GM18858 (cell line): ENCODE measurements around the gene ACOX2.
A peak's percentile ranks its signal among the peaks of the same experiment; 100 is the strongest.

Experiments used
- ATAC-seq: cut with Tn5 transposase; IDR thresholded peaks from one replicate; pipeline ENCODE4 v1.9.1; 2021; ENCODE audit not compliant: unreplicated experiment

Gene ACOX2

DNA sequence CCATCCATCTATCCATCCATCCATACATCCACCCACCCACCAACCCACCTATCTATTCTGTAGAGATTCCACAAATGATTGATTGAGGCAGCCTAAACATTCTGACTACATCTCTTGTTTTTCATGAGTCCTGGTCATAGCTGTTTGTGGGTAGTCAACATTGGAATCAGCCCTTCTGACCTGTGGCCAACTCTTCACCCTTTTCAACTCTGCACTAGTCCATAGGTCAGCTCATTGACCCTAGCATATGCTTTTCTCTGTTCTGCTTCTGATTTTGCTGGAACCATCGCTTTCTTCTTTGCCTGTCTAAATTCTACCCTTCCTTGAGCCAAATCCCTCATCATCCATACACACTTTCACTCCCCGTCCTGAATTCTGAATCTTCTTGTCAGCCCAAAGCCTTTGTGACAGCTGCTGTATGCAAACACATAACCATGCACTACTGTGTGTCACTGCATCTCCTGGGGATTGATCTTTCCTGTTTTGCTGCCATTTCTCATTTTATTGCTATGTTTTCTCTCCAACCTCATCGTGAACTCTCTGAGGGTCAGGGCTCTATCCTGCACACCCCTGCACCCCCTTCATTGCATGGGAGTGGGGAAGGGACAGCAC lies 61.9 kb downstream of the ACOX2 start:
- no peak for ATAC-seq

DNA sequence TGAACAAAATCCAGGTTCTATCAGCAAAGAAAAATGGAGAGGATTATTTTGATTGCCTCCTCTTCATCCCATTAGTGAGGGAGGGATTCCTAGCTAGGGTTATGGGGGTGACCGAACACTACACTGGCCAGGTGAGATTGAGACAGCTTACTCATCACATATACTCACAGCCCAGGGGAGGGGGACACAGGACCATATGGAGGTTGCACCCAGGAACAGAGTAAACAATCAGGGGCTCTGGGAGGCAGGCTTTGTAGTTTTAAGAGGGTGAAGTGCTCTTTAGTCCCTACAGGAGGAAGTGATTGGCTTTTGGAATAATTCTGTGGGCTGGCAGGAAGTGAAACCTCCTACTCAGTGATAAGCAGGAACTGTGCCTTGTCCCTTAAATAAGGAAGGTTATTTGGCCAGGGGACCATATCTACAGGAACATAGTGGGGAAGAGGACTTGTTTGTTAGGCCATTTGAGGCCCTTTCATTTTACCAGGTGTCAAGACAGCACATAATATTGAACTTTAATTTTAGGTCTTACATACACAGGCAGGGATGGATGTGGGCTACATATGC lies 62.6 kb downstream of the ACOX2 start:
- no peak for ATAC-seq

GRCh38 chr3:58473275-58473674 lies 63.7 kb downstream of the ACOX2 start:
- no peak for ATAC-seq

DNA sequence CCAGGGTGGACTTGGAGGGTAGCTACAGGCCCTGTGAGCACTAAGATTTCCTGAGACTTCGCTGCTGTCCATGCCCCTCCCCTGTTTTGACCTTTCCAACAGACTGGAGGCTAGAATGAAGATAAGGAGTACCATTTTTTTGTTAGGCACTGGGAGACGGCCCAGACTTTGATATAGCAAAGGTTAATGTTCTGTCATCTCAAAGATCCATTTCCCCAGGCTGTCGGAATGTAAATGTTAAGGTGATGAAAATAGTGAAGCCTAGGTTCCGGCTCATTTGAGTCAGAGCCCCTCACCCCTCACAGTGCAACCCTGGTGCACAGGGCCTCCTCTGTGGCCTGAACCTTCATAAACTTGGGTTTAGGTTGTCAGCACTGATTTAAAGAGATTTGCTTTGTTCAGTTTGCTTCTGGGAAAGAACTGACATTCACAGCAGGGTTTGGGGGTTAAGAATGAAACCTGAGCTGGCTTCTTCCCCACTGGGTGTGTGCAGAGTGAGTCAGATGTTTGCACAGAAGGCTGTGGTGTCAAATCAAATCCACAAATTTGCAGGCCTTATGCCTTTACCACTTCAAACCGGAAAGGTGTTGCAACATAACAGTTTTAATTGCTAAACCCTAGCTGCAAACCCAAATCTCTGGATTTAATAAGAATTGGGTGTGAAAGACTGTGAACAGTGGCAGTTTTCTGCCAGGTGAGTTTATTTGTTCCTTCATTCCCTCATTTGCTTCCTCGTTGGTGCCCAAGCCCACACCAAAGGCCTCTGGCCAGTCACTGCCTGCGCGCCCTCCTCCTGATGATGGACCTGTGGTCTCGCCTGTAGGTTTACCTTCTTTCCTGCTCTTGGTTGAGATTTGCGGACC lies 65.7 kb downstream of the ACOX2 start:
- no peak for ATAC-seq

- ATAC-seq = no peak
These were observed 66.5 kb downstream of the ACOX2 start for GRCh38 chr3:58470363-58471024.

DNA sequence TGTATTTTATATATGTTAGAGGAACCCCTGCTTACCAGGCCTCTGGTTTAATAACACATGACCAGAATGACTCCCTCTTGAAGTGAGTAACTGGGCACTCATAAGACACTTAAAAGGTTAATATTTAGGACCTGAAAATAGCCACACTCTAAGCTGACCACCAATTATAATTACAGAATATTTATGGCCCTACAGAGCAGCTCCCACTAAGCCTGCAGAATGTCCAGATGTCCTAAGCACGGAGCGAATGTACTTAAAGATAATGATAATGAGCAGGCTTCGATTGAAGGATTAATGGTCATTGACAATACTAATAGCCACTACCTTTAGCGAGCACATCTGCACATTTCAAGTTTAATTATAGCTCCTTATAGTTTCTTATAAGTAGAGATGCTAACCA lies 67.9 kb downstream of the ACOX2 start:
- ATAC-seq = no peak

GRCh38 chr3:58466899-58467563 lies 70.0 kb downstream of the ACOX2 start:
- ATAC-seq = no peak

GRCh38 chr3:58464866-58465265 lies 72.1 kb downstream of the ACOX2 start:
- ATAC-seq = no peak

GRCh38 chr3:58463942-58464271 lies 73.1 kb downstream of the ACOX2 start:
- ATAC-seq = no peak

- ATAC-seq = peak; percentile 74
These were observed 73.6 kb downstream of the ACOX2 start for GRCh38 chr3:58463181-58463941.

DNA sequence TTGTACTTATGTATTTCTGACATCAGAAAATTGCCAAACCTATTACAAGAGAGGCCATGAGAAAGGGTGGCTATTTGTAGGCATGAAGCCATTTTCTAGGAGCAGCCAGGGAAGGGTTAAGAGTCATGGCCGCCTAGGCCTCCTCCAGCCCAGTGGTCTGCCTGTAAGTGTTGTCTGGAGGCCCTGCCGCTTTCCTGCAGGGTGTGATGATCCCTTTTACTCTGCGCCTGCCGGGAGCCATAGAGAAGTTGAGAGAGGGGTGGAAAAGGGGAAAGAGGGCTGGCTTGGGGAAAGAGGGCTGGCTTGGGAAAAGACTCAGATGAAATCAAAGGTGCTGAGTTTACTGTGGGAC lies 74.2 kb downstream of the ACOX2 start:
- no peak for ATAC-seq

DNA sequence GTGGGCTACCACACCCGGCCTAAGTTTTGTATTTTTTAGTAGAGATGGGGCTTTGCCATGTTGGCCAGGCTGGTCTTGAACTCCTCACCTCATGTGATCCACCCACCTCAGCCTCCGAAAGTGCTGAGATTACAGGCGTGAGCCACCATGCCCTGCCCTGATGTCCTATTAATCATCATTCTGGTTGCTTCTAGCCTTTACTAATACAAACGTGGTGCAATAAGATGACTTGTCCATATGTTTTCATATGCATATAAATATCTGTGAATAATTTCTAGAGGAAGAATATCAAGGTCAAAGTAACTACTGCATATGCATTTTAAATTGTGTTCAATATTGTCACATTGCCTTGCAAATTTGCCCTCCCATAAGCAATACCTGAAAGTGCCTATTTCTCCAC lies 77.8 kb downstream of the ACOX2 start:
- no peak for ATAC-seq
